Measurements from ENCODE around the gene ZDHHC11B. TPM values are rescaled to one million over a fixed set of nuclear protein-coding genes. Genes with fewer than 3 reads are reported as not detected.
"Not testable (repeated sequence)": the region's sequence is repeated elsewhere in the genome, so short reads cannot be mapped to it uniquely, and the experiment has no call there.

Gene ZDHHC11B
- total RNA-seq, 8 experiments from 2014 or later, result 0.24 to 8.6 (median 3.3) TPM; not detected in 1

GRCh38 chr5:752532-753115, 31.9 kb downstream of the ZDHHC11B start:
- H3K27ac ChIP-seq; ATAC-seq (replicated peaks in 6 of 8); H3K4me3 ChIP-seq; in situ Hi-C loops (cut with MboI; ENCODE audit: low pct_unique_long_range_greater_than_20kb in 2 of 9, low sequenced_read_pairs in 9 of 9, unreplicated experiment in 9 of 9): not testable (repeated sequence)
- H3K4me1 ChIP-seq (replicated peaks in 1 of 2), result peaks cover 8 to 10% of the 10 kb centered on the region in 2 donors
- no CpG with 5 or more reads among the region's 20 CpGs for WGBS, 10 experiments

DNA sequence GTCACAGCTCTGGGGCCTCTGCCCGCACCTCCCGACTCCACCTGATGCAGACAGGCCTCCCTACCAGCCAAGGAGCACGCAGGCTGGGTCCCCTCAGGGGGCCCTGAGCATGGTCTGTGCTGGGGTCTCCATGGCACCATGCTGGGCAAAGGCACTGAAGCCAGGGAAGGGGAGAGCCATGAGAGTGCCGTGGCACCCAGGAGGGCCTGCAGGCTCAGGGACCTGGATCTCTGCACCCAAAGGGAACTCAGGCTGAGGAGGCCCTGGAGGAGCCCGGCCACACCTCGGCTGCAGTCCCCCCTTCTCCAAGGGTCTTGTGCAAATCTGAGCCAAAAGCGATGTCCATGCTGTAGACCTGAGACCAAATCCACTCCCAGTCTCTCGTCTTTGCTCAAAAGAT, 32.5 kb downstream of the ZDHHC11B start:
- H3K27ac ChIP-seq; H3K4me3 ChIP-seq; in situ Hi-C loops (cut with MboI; ENCODE audit: low pct_unique_long_range_greater_than_20kb in 2 of 9, low sequenced_read_pairs in 9 of 9, unreplicated experiment in 9 of 9); ATAC-seq (replicated peaks in 6 of 8); H3K4me1 ChIP-seq (replicated peaks in 1 of 2): not testable (repeated sequence)
- WGBS, 10 experiments, result no CpG with 5 or more reads among the region's 8 CpGs

GRCh38 chr5:751496-751895, 33.0 kb downstream of the ZDHHC11B start:
- WGBS, 10 experiments, result no CpG with 5 or more reads among the region's 13 CpGs
- ATAC-seq (replicated peaks in 6 of 8), result no peak
- Histone ChIP-seq H3K27ac (no peak overlapping the region), H3K4me3 (no peak overlapping the region), H3K4me1 (replicated peaks in 1 of 2) (peaks cover 0 to under 1% of the 10 kb centered on the region in 2 donors)
- in situ Hi-C loops (cut with MboI; ENCODE audit: low pct_unique_long_range_greater_than_20kb in 2 of 9, low sequenced_read_pairs in 9 of 9, unreplicated experiment in 9 of 9), result no loop called here

- ATAC-seq (replicated peaks in 6 of 8), result peak in 1 of 8 experiments; percentile 20
- no CpG with 5 or more reads among the region's 19 CpGs for WGBS, 10 experiments
- H3K27ac ChIP-seq; in situ Hi-C loops (cut with MboI; ENCODE audit: low pct_unique_long_range_greater_than_20kb in 2 of 9, low sequenced_read_pairs in 9 of 9, unreplicated experiment in 9 of 9); H3K4me3 ChIP-seq; H3K4me1 ChIP-seq (replicated peaks in 1 of 2): not testable (repeated sequence)
Measured at GRCh38 chr5:750226-750625, 34.3 kb downstream of the ZDHHC11B start.

- 100% methylated on average over 1 of the region's 14 CpGs; no CpG with 5 or more reads in 9 of the 10 experiments for WGBS, 10 experiments
- no peak overlapping the region for H3K4me3 ChIP-seq
- ATAC-seq (replicated peaks in 6 of 8), result no peak
- no peaks in the 10 kb centered on the region for H3K4me1 ChIP-seq (replicated peaks in 1 of 2)
- in situ Hi-C loops (cut with MboI; ENCODE audit: low pct_unique_long_range_greater_than_20kb in 2 of 9, low sequenced_read_pairs in 9 of 9, unreplicated experiment in 9 of 9), result loop anchor here in 1 of 9 experiments (25.0 kb wide), 1 partner anchor 88 kb away; no protein-coding TSS in a partner anchor
- H3K27ac ChIP-seq, result no peak overlapping the region
Measured at GRCh38 chr5:749101-749670, 35.3 kb downstream of the ZDHHC11B start.

- H3K4me1 ChIP-seq (replicated peaks in 1 of 2); H3K4me3 ChIP-seq; H3K27ac ChIP-seq; ATAC-seq (replicated peaks in 6 of 8): not testable (repeated sequence)
- WGBS, 10 experiments, result 94% methylated on average over 3 of the region's 18 CpGs; no CpG with 5 or more reads in 9 of the 10 experiments
- in situ Hi-C loops (cut with MboI; ENCODE audit: low pct_unique_long_range_greater_than_20kb in 2 of 9, low sequenced_read_pairs in 9 of 9, unreplicated experiment in 9 of 9), result loop anchor here in 1 of 9 experiments (25.0 kb wide), 1 partner anchor 89 kb away; no protein-coding TSS in a partner anchor
Measured at GRCh38 chr5:748011-748980, 36.2 kb downstream of the ZDHHC11B start.

- H3K27ac ChIP-seq; H3K4me3 ChIP-seq; ATAC-seq (replicated peaks in 6 of 8); H3K4me1 ChIP-seq (replicated peaks in 1 of 2): not testable (repeated sequence)
- WGBS, 10 experiments, result no CpG with 5 or more reads among the region's 9 CpGs
- in situ Hi-C loops (cut with MboI; ENCODE audit: low pct_unique_long_range_greater_than_20kb in 2 of 9, low sequenced_read_pairs in 9 of 9, unreplicated experiment in 9 of 9), result loop anchor here in 1 of 9 experiments (25.0 kb wide), 1 partner anchor 90 kb away; no protein-coding TSS in a partner anchor
Measured at GRCh38 chr5:747303-747844, 37.2 kb downstream of the ZDHHC11B start.

DNA sequence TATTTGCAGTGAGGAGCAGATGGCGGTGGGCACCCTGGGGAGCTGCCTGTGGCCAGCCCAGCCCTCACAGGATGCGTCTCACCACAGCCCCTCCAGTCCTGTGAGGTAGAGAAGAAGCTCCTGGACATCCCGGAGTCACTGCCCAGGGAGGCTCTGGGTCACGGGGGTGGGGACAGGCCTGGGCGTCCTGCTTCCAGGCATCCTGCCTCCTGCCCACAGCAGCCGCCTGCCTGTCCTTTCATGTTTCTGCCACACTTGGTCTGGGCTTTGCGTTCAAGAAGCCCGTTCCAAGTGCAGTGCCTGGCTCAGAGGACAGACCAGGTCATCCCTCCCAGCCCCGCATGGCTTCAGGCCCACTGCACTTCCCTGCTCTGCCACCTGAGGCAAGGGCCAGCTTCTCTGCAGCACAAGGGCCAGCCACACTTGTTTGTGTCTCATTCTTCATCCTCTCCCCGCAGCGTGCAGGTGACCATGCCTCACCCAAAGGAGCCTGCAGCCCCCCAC, 38.2 kb downstream of the ZDHHC11B start:
- no peak for ATAC-seq (replicated peaks in 6 of 8)
- no peak overlapping the region for H3K27ac ChIP-seq
- in situ Hi-C loops (cut with MboI; ENCODE audit: low pct_unique_long_range_greater_than_20kb in 2 of 9, low sequenced_read_pairs in 9 of 9, unreplicated experiment in 9 of 9), result loop anchor here in 1 of 9 experiments (25.0 kb wide), 1 partner anchor 91 kb away; no protein-coding TSS in a partner anchor
- H3K4me3 ChIP-seq, result no peak overlapping the region
- no peaks in the 10 kb centered on the region for H3K4me1 ChIP-seq (replicated peaks in 1 of 2)
- no CpG with 5 or more reads among the region's 11 CpGs for WGBS, 10 experiments

GRCh38 chr5:745272-746142, 39.0 kb downstream of the ZDHHC11B start:
- in situ Hi-C loops (cut with MboI; ENCODE audit: low pct_unique_long_range_greater_than_20kb in 2 of 9, low sequenced_read_pairs in 9 of 9, unreplicated experiment in 9 of 9), result loop anchor here in 1 of 9 experiments (25.0 kb wide), 1 partner anchor 92 kb away; no protein-coding TSS in a partner anchor
- H3K4me3 ChIP-seq; H3K4me1 ChIP-seq (replicated peaks in 1 of 2); H3K27ac ChIP-seq: not testable (repeated sequence)
- WGBS, 10 experiments, result 100% methylated on average over 1 of the region's 23 CpGs; no CpG with 5 or more reads in 9 of the 10 experiments
- peak in 2 of 8 experiments; percentile 24 for ATAC-seq (replicated peaks in 6 of 8)

GRCh38 chr5:743696-744404, 40.7 kb downstream of the ZDHHC11B start:
- H3K4me1 ChIP-seq (replicated peaks in 1 of 2); H3K27ac ChIP-seq; H3K4me3 ChIP-seq; ATAC-seq (replicated peaks in 6 of 8): not testable (repeated sequence)
- in situ Hi-C loops (cut with MboI; ENCODE audit: low pct_unique_long_range_greater_than_20kb in 2 of 9, low sequenced_read_pairs in 9 of 9, unreplicated experiment in 9 of 9), result loop anchor here in 1 of 9 experiments (25.0 kb wide), 1 partner anchor 93 kb away; no protein-coding TSS in a partner anchor
- WGBS, 10 experiments, result 63 to 100% (median 89%) methylated on average over 1 to 11 of the region's 11 CpGs; no CpG with 5 or more reads in 3 of the 10 experiments

- H3K4me1 ChIP-seq (replicated peaks in 1 of 2), result not testable (repeated sequence)
- in situ Hi-C loops (cut with MboI; ENCODE audit: low pct_unique_long_range_greater_than_20kb in 2 of 9, low sequenced_read_pairs in 9 of 9, unreplicated experiment in 9 of 9), result loop anchor here in 1 of 9 experiments (25.0 kb wide), 1 partner anchor 95 kb away; no protein-coding TSS in a partner anchor
Measured at GRCh38 chr5:742276-742675, 42.3 kb downstream of the ZDHHC11B start.

More at GRCh38 chr5:742276-742675, 42.3 kb downstream of the ZDHHC11B start:
- H3K27ac ChIP-seq; ATAC-seq (replicated peaks in 6 of 8); H3K4me3 ChIP-seq: not testable (repeated sequence)
- WGBS, 10 experiments, result 65 to 100% (median 100%) methylated on average over 1 to 5 of the region's 6 CpGs; no CpG with 5 or more reads in 7 of the 10 experiments
